Neuronal stem cell (in vitro differentiated cells): Measurements from ENCODE around the gene SOX9. TPM values are rescaled to one million over a fixed set of nuclear protein-coding genes. Genes with fewer than 3 reads are reported as not detected.
A peak's percentile ranks its signal among the peaks of the same experiment; 100 is the strongest.

Source experiments
- DNase-seq: peaks from one replicate; pipeline ENCODE4 v3.0.0-alpha.2; 2013; ENCODE audit warnings: low spot score
- H2AFZ ChIP-seq: one replicate; pipeline ENCODE4 v1.6.1; 2013; ENCODE audit warnings: mild to moderate bottlenecking, low read length, inconsistent platforms
- H2AK5ac ChIP-seq: 2 replicates; pipeline ENCODE4 v1.6.1; 2013; ENCODE audit warnings: low read depth, mild to moderate bottlenecking, inconsistent platforms, low read length, moderate library complexity, mixed read lengths
- H2BK120ac ChIP-seq: 2 replicates; pipeline ENCODE4 v1.6.1; 2013; ENCODE audit warnings: low read depth, mild to moderate bottlenecking, inconsistent platforms, low read length, moderate library complexity, mixed read lengths
- H2BK12ac ChIP-seq: one replicate; pipeline ENCODE4 v1.6.1; 2013; ENCODE audit warnings: low read length, inconsistent platforms
- H2BK15ac ChIP-seq: 2 replicates; pipeline ENCODE4 v1.6.1; 2013; ENCODE audit warnings: mild to moderate bottlenecking, low read length, inconsistent platforms, mixed read lengths
- H2BK5ac ChIP-seq: one replicate; pipeline ENCODE4 v1.6.1; 2013; ENCODE audit warnings: inconsistent platforms, mild to moderate bottlenecking, low read length, moderate library complexity
- H3K14ac ChIP-seq: one replicate; pipeline ENCODE4 v1.6.1; 2013; ENCODE audit warnings: low read length, inconsistent platforms
- H3K18ac ChIP-seq: 2 replicates; pipeline ENCODE4 v1.6.1; 2013; ENCODE audit warnings: low read length, inconsistent platforms
- H3K23ac ChIP-seq: 2 replicates; pipeline ENCODE4 v1.6.1; 2013; ENCODE audit warnings: low read depth, mild to moderate bottlenecking, mixed read lengths, low read length, inconsistent platforms; ENCODE audit not compliant: poor library complexity
- H3K27ac ChIP-seq: replicated peaks from 3 replicates; pipeline ENCODE4 v1.5.1; 2013; ENCODE audit warnings: low read length, inconsistent platforms
- H3K27me3 ChIP-seq, 3 experiments: 2 replicates each; pipeline ENCODE4 v1.6.1; 2013; ENCODE audit warnings: low read length in 3 of 3, mild to moderate bottlenecking in 2 of 3, inconsistent platforms in 1 of 3, low read depth in 1 of 3, mixed read lengths in 1 of 3, moderate library complexity in 1 of 3; ENCODE audit not compliant: control insufficient read depth in 3 of 3, insufficient read depth in 3 of 3
- H3K36me3 ChIP-seq, 2 donors: replicated peaks in 1 of 2; 2 replicates each; pipeline ENCODE4 v1.6.1; 2013; ENCODE audit warnings: low read length in 2 of 2; ENCODE audit not compliant: control insufficient read depth in 2 of 2, insufficient read depth in 2 of 2
- H3K4ac ChIP-seq: 2 replicates; pipeline ENCODE4 v1.6.1; 2013; ENCODE audit warnings: inconsistent platforms, mild to moderate bottlenecking, low read length, moderate library complexity
- H3K4me1 ChIP-seq, 2 donors: 1 replicate in 1 of 2; 2 replicates in 1 of 2; pipeline ENCODE4 v1.6.1; 2013; ENCODE audit warnings: low read length in 2 of 2, low read depth in 1 of 2; ENCODE audit not compliant: control insufficient read depth in 2 of 2, insufficient read depth in 1 of 2
- H3K4me2 ChIP-seq: one replicate; pipeline ENCODE4 v1.6.1; 2013; ENCODE audit warnings: mild to moderate bottlenecking, low read length, inconsistent platforms; ENCODE audit not compliant: insufficient read depth, poor library complexity, severe bottlenecking
- H3K4me3 ChIP-seq, 2 donors: 2 replicates each; pipeline ENCODE4 v1.5.1; 2013; ENCODE audit warnings: low read length in 2 of 2, mild to moderate bottlenecking in 2 of 2, inconsistent platforms in 1 of 2, moderate library complexity in 1 of 2
- H3K79me1 ChIP-seq: one replicate; pipeline ENCODE4 v1.6.1; 2013; ENCODE audit warnings: low read depth, mild to moderate bottlenecking, inconsistent platforms, low read length, moderate library complexity
- H3K9ac ChIP-seq: one replicate; pipeline ENCODE4 v1.6.1; 2013; ENCODE audit warnings: mild to moderate bottlenecking, low read depth, low read length, inconsistent platforms; ENCODE audit not compliant: poor library complexity
- H3K9me3 ChIP-seq, 2 donors: replicated peaks in 1 of 2; 2 replicates each; pipeline versions ENCODE3 to v1.6.1; 2013; ENCODE audit warnings: low read length in 2 of 2, mild to moderate bottlenecking in 2 of 2, inconsistent platforms in 1 of 2, low read depth in 1 of 2, mixed read lengths in 1 of 2, moderate library complexity in 1 of 2; ENCODE audit not compliant: control insufficient read depth in 2 of 2, insufficient read depth in 1 of 2
- H4K8ac ChIP-seq: one replicate; pipeline ENCODE4 v1.6.1; 2013; ENCODE audit warnings: low read depth, mild to moderate bottlenecking, inconsistent platforms, low read length, moderate library complexity
- H4K91ac ChIP-seq: one replicate; pipeline ENCODE4 v1.6.1; 2013; ENCODE audit warnings: low read length, low read depth, mild to moderate bottlenecking, inconsistent platforms; ENCODE audit not compliant: poor library complexity
- WGBS, 2 donors: extraction: QIAGEN DNeasy Blood & Tissue Kit; methylation state at CpG; one replicate each; pipeline ENCODE4 v1.1.7; 2013; ENCODE audit warnings: missing lambda C conversion rate in 2 of 2, mixed read lengths in 1 of 2; ENCODE audit not compliant: insufficient read length in 2 of 2, insufficient replicate concordance in 1 of 2; ENCODE audit errors: extremely low coverage in 2 of 2; 5-methylcytosine and 5-hydroxymethylcytosine counted together
- polyA plus RNA-seq, 2 experiments: library from polyadenylated mRNA; stranded (reverse); fragments of 200-250 nt; gene quantifications; one replicate each; pipeline ENCODE4 v1.2.3, GENCODE V29; 2013

The SOX9 gene
- polyA plus RNA-seq (2013, experiment 1 of 2): 65.2 TPM
- 69.2 TPM for polyA plus RNA-seq (2013, experiment 2 of 2)

DNA sequence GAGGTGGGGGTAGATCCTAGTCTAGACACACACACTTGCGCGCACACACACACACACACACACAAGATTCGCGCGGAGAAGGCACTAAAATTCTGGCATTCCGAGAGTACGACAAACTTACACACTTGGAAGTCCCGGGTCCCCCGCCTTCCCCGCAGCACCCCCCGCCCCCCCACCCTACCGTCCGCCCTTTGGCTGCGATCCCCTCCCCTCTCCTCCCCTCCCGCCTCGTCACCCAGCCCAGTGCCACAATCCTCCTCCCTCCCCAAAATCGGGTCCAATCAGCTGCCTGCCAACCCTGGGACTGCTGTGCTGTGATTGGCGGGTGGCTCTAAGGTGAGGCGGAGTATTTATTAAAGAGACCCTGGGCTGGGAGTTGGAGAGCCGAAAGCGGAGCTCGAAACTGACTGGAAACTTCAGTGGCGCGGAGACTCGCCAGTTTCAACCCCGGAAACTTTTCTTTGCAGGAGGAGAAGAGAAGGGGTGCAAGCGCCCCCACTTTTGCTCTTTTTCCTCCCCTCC, at the start of gene SOX9:
Gene SOX9 (plus strand): TSS at position 379 of the 522 bp plus-strand sequence. CDS start 372 bp downstream, outside the sequence.
- H3K9ac ChIP-seq: peak within 1 kb of the TSS; percentile 100
- peak; percentile 87 for DNase-seq
- peak within 1 kb of the TSS; percentile 98 for H3K18ac ChIP-seq
- peaks cover 16% of the 10 kb centered on the region for H3K79me1 ChIP-seq
- H3K27ac ChIP-seq: peak within 1 kb of the TSS; percentile 69
- H3K23ac ChIP-seq: peak within 1 kb of the TSS; percentile 90
- peak within 1 kb of the TSS; percentile 65 to 92 for H3K4me3 ChIP-seq
- peaks cover 6 to 22% of the 10 kb centered on the region in 2 donors for H3K4me1 ChIP-seq
- peaks cover 8 to 60% (median 36%) of the 10 kb centered on the region in 3 experiments for H3K27me3 ChIP-seq
- no CpG with 5 or more reads among the region's 27 CpGs for WGBS, 2 donors
- peaks cover 0 to 3% of the 10 kb centered on the region in 2 donors for H3K9me3 ChIP-seq
- H2AK5ac ChIP-seq: peak within 1 kb of the TSS; percentile 94
- H3K4me2 ChIP-seq: peak within 1 kb of the TSS; percentile 93
- peak within 1 kb of the TSS; percentile 97 for H2BK5ac ChIP-seq
- no peak within 1 kb of the TSS for H4K8ac ChIP-seq
- H4K91ac ChIP-seq: no peak within 1 kb of the TSS
- peaks cover 9 to 17% of the 10 kb centered on the region in 2 donors for H3K36me3 ChIP-seq
- H2BK12ac ChIP-seq: peak within 1 kb of the TSS; percentile 69
- H3K14ac ChIP-seq: peak within 1 kb of the TSS; percentile 98
- H2BK120ac ChIP-seq: peak within 1 kb of the TSS; percentile 75
- peak within 1 kb of the TSS; percentile 97 for H2AFZ ChIP-seq
- H2BK15ac ChIP-seq: peak within 1 kb of the TSS; percentile 80
- H3K4ac ChIP-seq: peak within 1 kb of the TSS; percentile 94

DNA sequence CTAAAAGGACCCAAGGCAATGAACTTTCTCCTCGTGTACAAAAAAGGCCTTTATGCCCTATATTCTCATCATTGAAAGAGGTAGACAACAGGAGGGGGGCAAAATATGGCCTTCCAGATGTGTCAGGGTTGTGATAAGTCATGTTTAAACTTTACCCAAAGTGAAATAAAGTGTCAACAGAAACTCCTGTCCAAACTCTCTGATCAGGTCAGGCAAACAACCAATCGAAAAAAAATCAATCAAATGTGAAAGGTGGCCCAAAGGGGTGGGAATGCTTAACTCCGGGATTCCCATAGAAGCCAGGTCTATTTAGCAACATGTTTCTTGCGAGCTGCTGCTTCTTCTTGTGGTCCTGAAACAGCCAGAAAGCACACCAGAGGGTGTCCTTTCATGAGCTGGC, 49.5 kb upstream of the SOX9 start:
- DNase-seq: no peak
- no peak overlapping the region for H2BK15ac ChIP-seq
- H3K4me3 ChIP-seq: no peak overlapping the region
- peaks cover 0 to 4% of the 10 kb centered on the region in 2 donors for H3K4me1 ChIP-seq
- H2BK12ac ChIP-seq: no peak overlapping the region
- no CpG with 5 or more reads among the region's 4 CpGs for WGBS, 2 donors
- H4K91ac ChIP-seq: no peak overlapping the region
- no peak overlapping the region for H2BK120ac ChIP-seq
- no peak overlapping the region for H3K4me2 ChIP-seq
- no peak overlapping the region for H2AFZ ChIP-seq
- no peak overlapping the region for H3K23ac ChIP-seq
- H2BK5ac ChIP-seq: no peak overlapping the region
- no peak overlapping the region for H3K9ac ChIP-seq
- H3K9me3 ChIP-seq: no peaks in the 10 kb centered on the region
- H4K8ac ChIP-seq: no peak overlapping the region
- H3K36me3 ChIP-seq: no peaks in the 10 kb centered on the region
- no peak overlapping the region for H2AK5ac ChIP-seq
- H3K27ac ChIP-seq: no peak overlapping the region
- H3K18ac ChIP-seq: no peak overlapping the region
- H3K14ac ChIP-seq: no peak overlapping the region
- H3K27me3 ChIP-seq: no peaks in the 10 kb centered on the region
- no peak overlapping the region for H3K4ac ChIP-seq
- H3K79me1 ChIP-seq: no peaks in the 10 kb centered on the region

DNA sequence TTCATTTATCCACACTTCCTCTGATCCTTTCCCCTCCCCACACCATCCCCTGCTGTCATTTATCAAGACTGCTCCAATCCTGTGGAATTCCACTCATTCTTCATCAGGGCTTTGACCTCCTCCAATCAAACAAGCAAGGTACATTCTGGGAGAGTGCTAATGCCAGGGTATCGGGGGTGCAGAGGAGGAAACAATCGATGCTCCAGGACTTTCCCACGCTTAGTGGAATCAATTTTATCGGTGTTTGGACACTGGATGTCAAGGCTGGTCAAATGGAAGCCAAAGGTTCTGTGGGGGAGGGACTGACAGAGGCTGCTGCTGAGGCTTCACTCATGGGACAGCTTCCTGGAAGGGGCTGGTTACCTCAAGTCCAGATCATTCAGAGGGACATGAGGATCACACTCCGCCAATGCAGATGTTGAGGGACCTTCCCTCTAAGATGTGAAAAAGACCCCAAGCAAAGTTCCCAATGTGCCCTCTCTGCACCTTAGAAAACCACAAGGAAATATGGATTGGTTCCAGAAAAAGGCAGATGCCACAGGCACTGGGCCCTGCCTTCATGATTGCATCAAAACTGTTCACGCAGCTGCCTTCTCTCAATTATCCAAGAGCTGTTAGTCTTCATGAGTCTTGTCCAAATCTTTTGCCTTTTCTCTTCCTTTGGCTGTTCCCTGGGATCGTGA, 44.7 kb upstream of the SOX9 start:
- H2BK15ac ChIP-seq: no peak overlapping the region
- no peaks in the 10 kb centered on the region for H3K27me3 ChIP-seq
- H2AK5ac ChIP-seq: no peak overlapping the region
- no peak overlapping the region for H2BK120ac ChIP-seq
- no peak overlapping the region for H3K4me3 ChIP-seq
- no peak overlapping the region for H3K4ac ChIP-seq
- H3K14ac ChIP-seq: no peak overlapping the region
- H3K79me1 ChIP-seq: no peaks in the 10 kb centered on the region
- H2BK12ac ChIP-seq: no peak overlapping the region
- peaks cover 0 to 1% of the 10 kb centered on the region in 2 donors for H3K9me3 ChIP-seq
- no peak overlapping the region for H3K27ac ChIP-seq
- H4K8ac ChIP-seq: no peak overlapping the region
- no peak overlapping the region for H3K18ac ChIP-seq
- no peak overlapping the region for H3K9ac ChIP-seq
- no peak overlapping the region for H3K23ac ChIP-seq
- no CpG with 5 or more reads among the region's 7 CpGs for WGBS, 2 donors
- no peak overlapping the region for H2AFZ ChIP-seq
- peaks cover 0 to 4% of the 10 kb centered on the region in 2 donors for H3K4me1 ChIP-seq
- no peak overlapping the region for H3K4me2 ChIP-seq
- H2BK5ac ChIP-seq: no peak overlapping the region
- H4K91ac ChIP-seq: no peak overlapping the region
- no peak for DNase-seq
- no peaks in the 10 kb centered on the region for H3K36me3 ChIP-seq

DNA sequence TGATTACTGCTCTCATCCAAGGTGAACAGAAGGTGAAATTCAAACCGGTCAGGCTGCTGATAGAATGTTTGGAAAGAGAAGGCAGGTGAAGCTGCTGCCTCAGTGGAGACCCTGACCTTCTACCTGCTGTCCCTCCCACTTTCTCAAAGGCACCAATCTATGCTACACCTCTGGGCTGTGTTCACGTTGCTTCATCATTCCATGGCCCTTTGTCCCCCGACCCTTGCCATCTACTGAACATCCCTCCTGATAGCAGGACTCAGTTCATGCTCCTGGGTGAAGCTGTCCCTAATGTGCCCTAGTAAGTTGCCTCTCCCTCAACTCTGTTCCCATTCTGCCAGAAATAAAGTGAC, 44.2 kb upstream of the SOX9 start:
- no peak overlapping the region for H3K14ac ChIP-seq
- no peak overlapping the region for H4K8ac ChIP-seq
- H3K4me2 ChIP-seq: no peak overlapping the region
- no peak overlapping the region for H3K4me3 ChIP-seq
- no peak overlapping the region for H3K27ac ChIP-seq
- H3K4ac ChIP-seq: no peak overlapping the region
- no peak overlapping the region for H2AFZ ChIP-seq
- peak overlapping the region; percentile 28 for H3K18ac ChIP-seq
- peaks cover 0 to under 1% (median 0%) of the 10 kb centered on the region in 3 experiments for H3K27me3 ChIP-seq
- no peaks in the 10 kb centered on the region for H3K36me3 ChIP-seq
- no peak overlapping the region for H2AK5ac ChIP-seq
- H3K23ac ChIP-seq: no peak overlapping the region
- WGBS, 2 donors: no CpG with 5 or more reads among the region's 3 CpGs
- H3K9ac ChIP-seq: no peak overlapping the region
- no peak overlapping the region for H2BK120ac ChIP-seq
- no peaks in the 10 kb centered on the region for H3K79me1 ChIP-seq
- H2BK5ac ChIP-seq: no peak overlapping the region
- no peak for DNase-seq
- no peak overlapping the region for H2BK15ac ChIP-seq
- no peak overlapping the region for H2BK12ac ChIP-seq
- peaks cover 0 to 4% of the 10 kb centered on the region in 2 donors for H3K4me1 ChIP-seq
- H4K91ac ChIP-seq: no peak overlapping the region
- H3K9me3 ChIP-seq: peaks cover 0 to 1% of the 10 kb centered on the region in 2 donors
